K562 (cell line): ENCODE results near the gene FBL. TPM values are rescaled to one million over a fixed set of nuclear protein-coding genes. Genes with fewer than 3 reads are reported as not detected.
"Not testable (repeated sequence)": the region's sequence is repeated elsewhere in the genome, so short reads cannot be mapped to it uniquely, and the experiment has no call there.

Experiments
- ATAC-seq: fragments of 200-7000 bp; cut with Tn5 transposase; 3 replicates; pipeline ENCODE4 v1.9.1; 2020; ENCODE audit warnings: moderate library complexity
- BruUV-seq: library from RNA; stranded (reverse); fragments of 400-500 nt; replicated peaks from 2 replicates; lab custom pipeline; 2021; lab: Mats Ljungman, UMichigan
- CTCF ChIA-PET: fragments of 300-600 bp; formaldehyde crosslinking; extraction: SDS; loops from one replicate; lab custom pipeline; 2021; ENCODE audit warnings: low intra/inter-chr PET ratio; lab: Yijun Ruan, JAX
- POLR2A ChIA-PET: fragments of 300-600, 350-650 bp; sonication (Branson Sonifier 250); formaldehyde crosslinking; extraction: SDS; loops from one replicate; lab custom pipeline; 2021; ENCODE audit warnings: antibody characterized with exemption, inconsistent platforms; lab: Yijun Ruan, JAX
- DNase-seq, 4 experiments: peaks; one replicate each; pipeline versions ENCODE4 v3.0.0 to v3.0.0-alpha.2; 2011 to 2018; ENCODE audit warnings: low spot score in 3 of 4, mixed read lengths in 3 of 4; ENCODE audit errors: extremely low read depth in 1 of 4
- FAIRE-seq: peaks from 2 replicates; lab custom pipeline; 2011; peaks lifted over from hg19 to GRCh38; lab: Jason Lieb, UNC
- H2AFZ ChIP-seq: 2 replicates; pipeline ENCODE4 v1.6.0; 2011; ENCODE audit warnings: low read depth, low read length, control low read depth, inconsistent platforms
- H3K27ac ChIP-seq: fragments of 200-600 bp; 3 replicates; pipeline ENCODE4 v1.8.0; 2011; ENCODE audit warnings: low read depth, mild to moderate bottlenecking, control low read depth, inconsistent platforms, low read length, moderate library complexity, mixed read lengths; ENCODE audit errors: extremely low read depth
- H3K27me3 ChIP-seq, 2 experiments: fragments of 300-600 bp in 1 of 2; 2 replicates in 1 of 2; 3 replicates in 1 of 2; pipeline versions ENCODE4 v1.6.0 to v1.8.0; 2011; ENCODE audit warnings: inconsistent platforms in 2 of 2, low read length in 2 of 2, mild to moderate bottlenecking in 1 of 2, mixed read lengths in 1 of 2, moderate library complexity in 1 of 2; ENCODE audit not compliant: control insufficient read depth in 2 of 2, insufficient read depth in 2 of 2
- H3K36me3 ChIP-seq: fragments of 300-600 bp; 3 replicates; pipeline ENCODE4 v1.8.0; 2011; ENCODE audit warnings: mild to moderate bottlenecking, low read length, inconsistent platforms; ENCODE audit not compliant: control insufficient read depth, insufficient read depth
- H3K4me1 ChIP-seq, 2 experiments: fragments of 200-600 bp in 1 of 2; replicated peaks in 1 of 2; 2 replicates in 1 of 2; 3 replicates in 1 of 2; pipeline versions ENCODE4 v1.5.1 to v1.8.0; 2011; ENCODE audit warnings: inconsistent platforms in 2 of 2, low read length in 2 of 2, mild to moderate bottlenecking in 1 of 2, mixed read lengths in 1 of 2, moderate library complexity in 1 of 2; ENCODE audit not compliant: control insufficient read depth in 2 of 2, insufficient read depth in 2 of 2
- H3K4me2 ChIP-seq: 2 replicates; pipeline ENCODE4 v1.6.1; 2011; ENCODE audit warnings: low read length, control low read depth, inconsistent platforms, mixed read lengths; ENCODE audit not compliant: insufficient read depth
- H3K4me3 ChIP-seq: fragments of 200-600 bp; sonication (generic), shearing (Covaris generic); 2 replicates; pipeline ENCODE4 v1.5.1; 2016; ENCODE audit warnings: control low read depth, inconsistent platforms
- H3K79me2 ChIP-seq: fragments of 200-600 bp; 3 replicates; pipeline ENCODE4 v1.8.0; 2011; ENCODE audit warnings: low read length, inconsistent platforms; ENCODE audit not compliant: control insufficient read depth, insufficient read depth
- H3K9ac ChIP-seq, 2 experiments: 2 replicates each; pipeline versions ENCODE4 v1.6.0 to v1.6.1; 2011; ENCODE audit warnings: low read depth in 2 of 2, low read length in 2 of 2, control low read depth in 1 of 2, inconsistent platforms in 1 of 2, mild to moderate bottlenecking in 1 of 2, mixed read lengths in 1 of 2; ENCODE audit not compliant: insufficient read depth in 1 of 2
- H3K9me1 ChIP-seq: one replicate; pipeline ENCODE4 v1.6.0; 2011; ENCODE audit warnings: inconsistent platforms, mild to moderate bottlenecking, low read length, moderate library complexity; ENCODE audit not compliant: control insufficient read depth, insufficient read depth
- H3K9me3 ChIP-seq: replicated peaks from 2 replicates; pipeline ENCODE4 v1.5.1; 2011; ENCODE audit warnings: low read depth, low read length, inconsistent platforms; ENCODE audit not compliant: control insufficient read depth, insufficient read depth
- H4K20me1 ChIP-seq: replicated peaks from 2 replicates; pipeline ENCODE4 v1.6.1; 2011; ENCODE audit warnings: low read length, inconsistent platforms, mixed read lengths; ENCODE audit not compliant: control insufficient read depth, insufficient read depth
- WGBS: fragments of 100-300 bp; shearing (Covaris generic); methylation state at CpG from one replicate; pipeline ENCODE4 v1.1.6; 2016; ENCODE audit warnings: low coverage, mixed read lengths; ENCODE audit not compliant: insufficient coverage; ENCODE audit errors: missing lambda C conversion rate; 5-methylcytosine and 5-hydroxymethylcytosine counted together
- in situ Hi-C: fragments of 300-500 bp; cut with MboI; formaldehyde crosslinking; loops from 4 replicates; pipeline ENCODE4 v1.15.0; 2018; ENCODE audit warnings: inconsistent platforms, mixed read lengths
- intact Hi-C: fragments of 100-400 bp; cut with micrococcal nuclease; formaldehyde crosslinking; loops from 2 replicates; pipeline ENCODE4 v1.14.2; 2022
- polyA plus RNA-seq, 8 experiments: library from polyadenylated mRNA; depleted of rRNA in 4 of 8; stranded (reverse) in 5 of 8; unstranded in 3 of 8; fragments of >200 nt; fragmentation: Nextera tagmentation in 2 of 8; fragmentation: Illumina TruSeq in 1 of 8; extraction: Ambion mirVana in 2 of 8; extraction: Trizol in 1 of 8; gene quantifications; 2 replicates each; pipeline versions ENCODE4 v1.2.1 to v1.2.3, GENCODE V29; 2011 to 2014; ENCODE audit warnings: inconsistent platforms in 1 of 8, missing spikeins in 1 of 8
- total RNA-seq, 7 experiments: library from RNA; depleted of rRNA in 6 of 7; stranded (reverse); fragments of >200 nt in 6 of 7; fragmentation: Illumina TruSeq in 2 of 7; extraction: Trizol in 2 of 7; gene quantifications; 2 replicates each; pipeline versions ENCODE4 v1.2.1 to v1.2.3, GENCODE V29; 2011 to 2021; ENCODE audit warnings: low replicate concordance in 1 of 7

FBL gene
- total and polyA plus RNA-seq, 9 of the 15 experiments (the other 6 are each of a cell fraction or from before 2014, with no cell fraction given): 201 to 1,696 (median 696) TPM

- FAIRE-seq, H3K36me3 ChIP-seq, H4K20me1 ChIP-seq, H3K4me3 ChIP-seq, POLR2A ChIA-PET, ATAC-seq, BruUV-seq, H3K27ac ChIP-seq, H3K4me1 ChIP-seq, CTCF ChIA-PET, H3K4me2 ChIP-seq, DNase-seq, H3K9ac ChIP-seq, H3K9me1 ChIP-seq, H3K79me2 ChIP-seq, in situ Hi-C loops, H2AFZ ChIP-seq, H3K9me3 ChIP-seq, intact Hi-C loops: not testable (repeated sequence)
- 12% methylated on average over 4 of the region's 5 CpGs for WGBS
- peaks cover 5 to 11% of the 10 kb centered on the region in 2 experiments; a peak in 3 of 5 replicates for H3K27me3 ChIP-seq
Observed at GRCh38 chr19:39880241-39880640, 34.1 kb upstream of the FBL start.

- H3K4me2 ChIP-seq, DNase-seq, H4K20me1 ChIP-seq, CTCF ChIA-PET, H3K9me1 ChIP-seq, BruUV-seq, H3K9ac ChIP-seq, FAIRE-seq, H3K27ac ChIP-seq, H3K4me1 ChIP-seq, ATAC-seq, H3K36me3 ChIP-seq, H3K4me3 ChIP-seq, H2AFZ ChIP-seq, H3K79me2 ChIP-seq, H3K9me3 ChIP-seq, intact Hi-C loops, in situ Hi-C loops, POLR2A ChIA-PET: not testable (repeated sequence)
- 33% methylated on average over 1 of the region's 8 CpGs for WGBS
- peaks cover 5 to 16% of the 10 kb centered on the region in 2 experiments; a peak in 3 of 5 replicates for H3K27me3 ChIP-seq
Observed at GRCh38 chr19:39879796-39880195, 33.6 kb upstream of the FBL start.

- H3K27ac ChIP-seq, H4K20me1 ChIP-seq, CTCF ChIA-PET, H3K36me3 ChIP-seq, H3K4me1 ChIP-seq, H3K4me3 ChIP-seq, H3K9me1 ChIP-seq, H3K79me2 ChIP-seq, intact Hi-C loops, BruUV-seq, H3K9ac ChIP-seq, DNase-seq, H3K4me2 ChIP-seq, H2AFZ ChIP-seq, in situ Hi-C loops, FAIRE-seq, H3K9me3 ChIP-seq, ATAC-seq: not testable (repeated sequence)
- peaks cover 5 to 22% of the 10 kb centered on the region in 2 experiments; a peak in 3 of 5 replicates for H3K27me3 ChIP-seq
- POLR2A ChIA-PET: interaction anchor here (0.7 kb wide), 1 partner anchor 86 kb away, joined by 3 read pairs; no protein-coding TSS in a partner anchor
- 10% methylated on average over 10 of the region's 11 CpGs for WGBS
Observed at GRCh38 chr19:39878866-39879265, 32.7 kb upstream of the FBL start.
